C4-2B (cell line): Measurements from ENCODE around the gene GRM7.

Experiments
- H3K27ac ChIP-seq: fragments of 450-650 bp; 2 replicates; pipeline ENCODE4 v1.5.1; 2017
- ZFX ChIP-seq: fragments of 450-650 bp; IDR thresholded peaks from 2 replicates; pipeline ENCODE4 v1.6.1; 2017
- TF ChIP-seq, protein P1 (sequence below): fragments of 450-650 bp; conservative IDR thresholded peaks from 2 replicates; pipeline ENCODE4 v1.5.1; 2017; ENCODE audit warnings: mild to moderate bottlenecking

Gene GRM7

GRCh38 chr3:7589526-7589925 is 728.6 kb downstream of the GRM7 start:
- TF ChIP-seq ZFX: no peak
- TF ChIP-seq, protein P1, sequence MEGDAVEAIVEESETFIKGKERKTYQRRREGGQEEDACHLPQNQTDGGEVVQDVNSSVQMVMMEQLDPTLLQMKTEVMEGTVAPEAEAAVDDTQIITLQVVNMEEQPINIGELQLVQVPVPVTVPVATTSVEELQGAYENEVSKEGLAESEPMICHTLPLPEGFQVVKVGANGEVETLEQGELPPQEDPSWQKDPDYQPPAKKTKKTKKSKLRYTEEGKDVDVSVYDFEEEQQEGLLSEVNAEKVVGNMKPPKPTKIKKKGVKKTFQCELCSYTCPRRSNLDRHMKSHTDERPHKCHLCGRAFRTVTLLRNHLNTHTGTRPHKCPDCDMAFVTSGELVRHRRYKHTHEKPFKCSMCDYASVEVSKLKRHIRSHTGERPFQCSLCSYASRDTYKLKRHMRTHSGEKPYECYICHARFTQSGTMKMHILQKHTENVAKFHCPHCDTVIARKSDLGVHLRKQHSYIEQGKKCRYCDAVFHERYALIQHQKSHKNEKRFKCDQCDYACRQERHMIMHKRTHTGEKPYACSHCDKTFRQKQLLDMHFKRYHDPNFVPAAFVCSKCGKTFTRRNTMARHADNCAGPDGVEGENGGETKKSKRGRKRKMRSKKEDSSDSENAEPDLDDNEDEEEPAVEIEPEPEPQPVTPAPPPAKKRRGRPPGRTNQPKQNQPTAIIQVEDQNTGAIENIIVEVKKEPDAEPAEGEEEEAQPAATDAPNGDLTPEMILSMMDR: no peak
- H3K27ac ChIP-seq: no peak overlapping the region

GRCh38 chr3:7602297-7602696 is 741.4 kb downstream of the GRM7 start:
- no peak for TF ChIP-seq ZFX
- TF ChIP-seq, protein P1: no peak
- H3K27ac ChIP-seq: no peak overlapping the region

GRCh38 chr3:7607083-7607482 is 746.2 kb downstream of the GRM7 start:
- H3K27ac ChIP-seq: no peak overlapping the region
- no peak for TF ChIP-seq ZFX
- TF ChIP-seq, protein P1: no peak

GRCh38 chr3:7607676-7608075 is 746.8 kb downstream of the GRM7 start:
- TF ChIP-seq ZFX: no peak
- TF ChIP-seq, protein P1: no peak
- H3K27ac ChIP-seq: no peak overlapping the region

- TF ChIP-seq ZFX: no peak
- no peak overlapping the region for H3K27ac ChIP-seq
These were observed 749.7 kb downstream of the GRM7 start for GRCh38 chr3:7610634-7611033.

GRCh38 chr3:7615043-7615442 is 754.1 kb downstream of the GRM7 start:
- no peak for TF ChIP-seq ZFX
- TF ChIP-seq, protein P1: no peak
- H3K27ac ChIP-seq: no peak overlapping the region

DNA sequence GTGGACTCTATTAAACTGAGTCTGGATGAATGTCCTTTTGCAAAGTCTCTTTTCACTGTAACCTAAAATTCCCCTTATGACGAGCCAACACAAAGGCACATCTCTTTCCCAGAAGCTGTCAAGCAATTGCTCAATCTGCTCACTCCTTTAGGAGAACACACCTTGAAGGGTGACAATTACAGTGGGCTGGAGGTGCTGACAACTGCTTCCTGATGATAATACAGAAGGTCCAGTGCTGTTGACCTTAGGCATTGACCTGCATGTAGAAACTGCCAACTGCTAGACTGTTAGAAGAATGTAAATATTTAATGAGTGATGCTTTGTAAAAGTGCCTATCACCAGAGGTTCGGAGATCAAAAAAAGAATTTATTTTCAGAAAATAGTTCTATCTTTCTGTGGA is 757.7 kb downstream of the GRM7 start:
- H3K27ac ChIP-seq: no peak overlapping the region
- TF ChIP-seq ZFX: no peak
- TF ChIP-seq, protein P1: no peak

GRCh38 chr3:7620401-7620800 is 759.5 kb downstream of the GRM7 start:
- no peak overlapping the region for H3K27ac ChIP-seq
- no peak for TF ChIP-seq ZFX
- TF ChIP-seq, protein P1: no peak
